NCI-H2196 (cell line): ENCODE measurements around the gene CLEC17A.
"Not testable (repeated sequence)": the region's sequence is repeated elsewhere in the genome, so short reads cannot be mapped to it uniquely, and the experiment has no call there.

Source experiments
- DNase-seq: peaks from one replicate; lab custom pipeline; 2025; ENCODE audit not compliant: unreplicated experiment; lab: John Stamatoyannopoulos, UW

CLEC17A gene

GRCh38 chr19:14582894-14583340 lies at the start of gene CLEC17A:
Gene CLEC17A (plus strand): TSS chr19:14583084. CDS start chr19:14583161, 77 bp downstream.
- no peak for DNase-seq

- DNase-seq, result no peak
Observed at GRCh38 chr19:14533450-14533849, 49.4 kb upstream of the CLEC17A start.

DNA sequence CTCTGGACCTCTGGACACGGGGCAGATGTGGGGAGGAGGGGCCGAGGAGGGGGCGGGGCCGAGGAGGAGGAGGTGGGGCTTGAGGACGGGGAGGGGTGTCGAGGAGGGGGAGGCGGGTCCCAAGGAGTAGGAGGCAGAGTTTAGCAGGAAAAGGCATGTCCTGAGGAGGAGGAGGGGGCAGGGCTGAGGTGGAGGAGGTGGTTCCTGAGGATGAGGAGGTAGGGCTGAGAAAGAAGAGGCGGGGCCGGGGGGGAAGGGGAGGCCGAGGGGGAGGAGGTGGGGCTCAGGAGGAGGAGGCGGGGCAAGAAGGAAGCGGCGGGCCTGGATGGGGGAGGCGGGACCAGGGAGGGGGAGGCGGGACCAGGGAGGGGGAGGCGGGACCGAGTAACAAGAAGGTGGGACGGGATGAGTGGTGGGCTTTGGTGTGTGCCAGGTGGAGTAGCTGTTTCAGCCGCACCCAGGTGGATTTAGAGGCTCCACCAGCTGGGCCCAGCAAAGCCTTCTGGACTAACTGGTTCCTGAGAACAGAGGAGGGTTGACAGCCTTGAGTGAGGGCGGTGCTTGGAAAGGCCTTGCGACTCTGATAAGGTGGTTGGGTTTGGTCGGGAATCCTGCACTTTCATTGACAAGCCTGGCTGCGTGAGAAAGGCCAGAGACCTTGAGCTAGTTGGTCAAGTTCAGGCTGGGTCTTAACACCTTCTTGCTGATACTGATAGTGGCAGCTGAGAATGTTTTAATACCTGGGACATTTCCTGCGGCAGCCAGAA lies 45.8 kb upstream of the CLEC17A start:
- peak; percentile 50 for DNase-seq

- no peak for DNase-seq
Observed at GRCh38 chr19:14540741-14541525, 42.0 kb upstream of the CLEC17A start.

- not testable (repeated sequence) for DNase-seq
Observed at GRCh38 chr19:14541979-14542378, 40.9 kb upstream of the CLEC17A start.

DNA sequence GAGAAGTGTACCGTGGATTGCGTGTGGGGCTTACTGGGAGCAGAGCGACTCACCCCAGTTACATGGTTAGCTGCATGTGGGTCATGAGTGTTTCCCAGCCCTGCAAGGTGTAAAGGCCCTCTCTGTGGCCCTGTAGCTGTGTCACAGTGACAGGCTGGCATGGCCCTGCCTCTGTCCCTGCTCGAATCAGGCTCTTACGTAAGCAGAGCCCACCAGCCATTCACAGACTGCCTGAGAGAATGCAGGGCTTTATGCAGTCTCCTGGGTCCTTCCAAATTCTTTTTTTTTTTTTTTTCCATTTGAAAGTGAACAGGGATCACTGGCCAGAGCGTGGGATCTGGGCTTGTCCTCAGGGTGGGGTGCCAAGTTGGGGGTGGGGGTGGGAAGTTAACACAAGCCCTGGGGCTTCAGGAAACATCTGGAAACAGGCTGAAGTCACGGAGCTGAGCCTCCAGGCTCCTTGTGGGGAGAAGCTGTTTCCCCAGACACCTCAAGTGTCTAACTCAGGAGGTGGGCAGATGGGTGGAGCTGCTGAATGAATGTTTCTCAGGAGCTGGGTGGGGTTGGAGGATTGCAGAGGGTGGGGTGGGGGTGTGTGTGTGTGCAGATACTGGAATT lies 40.1 kb upstream of the CLEC17A start:
- no peak for DNase-seq

- DNase-seq, result no peak
Observed at GRCh38 chr19:14544047-14544446, 38.8 kb upstream of the CLEC17A start.

DNA sequence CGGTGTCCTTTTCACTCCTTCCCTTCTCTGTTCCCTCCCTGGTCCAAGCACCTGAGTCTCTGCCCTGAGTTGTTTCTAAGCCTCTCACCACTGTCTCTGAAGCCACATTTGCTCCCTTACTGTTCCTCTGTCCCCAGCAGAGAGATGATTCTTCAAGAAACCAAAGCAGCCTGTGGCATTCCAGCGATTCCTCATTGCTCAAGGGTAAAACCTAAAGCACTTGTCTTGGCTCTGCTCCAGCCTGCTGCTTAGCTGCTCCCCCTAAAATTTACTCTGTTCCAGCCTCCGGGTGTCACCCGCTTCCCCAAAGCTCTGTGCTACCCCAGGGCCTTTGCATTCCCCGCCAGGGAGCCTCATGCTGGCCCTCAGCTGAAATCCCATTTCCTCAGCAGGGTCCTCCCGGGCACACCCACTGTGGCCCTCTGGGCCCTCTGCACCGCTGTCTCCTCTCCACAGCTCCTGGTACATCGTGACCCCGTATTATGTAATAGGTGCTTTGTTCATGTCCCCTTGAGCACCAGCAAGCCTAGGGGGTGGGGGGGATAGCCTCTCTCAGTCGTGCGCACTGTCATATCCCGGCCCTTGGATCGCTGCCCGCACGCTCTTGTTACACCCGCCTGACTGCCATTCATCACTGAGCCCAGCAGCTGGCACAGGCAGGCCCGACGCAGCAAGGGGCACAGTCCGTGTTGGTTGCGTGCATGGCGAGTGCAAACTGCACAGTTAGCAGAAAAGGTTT lies 37.7 kb upstream of the CLEC17A start:
- peak; percentile 85 for DNase-seq

- DNase-seq, result no peak
Observed at GRCh38 chr19:14545716-14546082, 37.2 kb upstream of the CLEC17A start.

DNA sequence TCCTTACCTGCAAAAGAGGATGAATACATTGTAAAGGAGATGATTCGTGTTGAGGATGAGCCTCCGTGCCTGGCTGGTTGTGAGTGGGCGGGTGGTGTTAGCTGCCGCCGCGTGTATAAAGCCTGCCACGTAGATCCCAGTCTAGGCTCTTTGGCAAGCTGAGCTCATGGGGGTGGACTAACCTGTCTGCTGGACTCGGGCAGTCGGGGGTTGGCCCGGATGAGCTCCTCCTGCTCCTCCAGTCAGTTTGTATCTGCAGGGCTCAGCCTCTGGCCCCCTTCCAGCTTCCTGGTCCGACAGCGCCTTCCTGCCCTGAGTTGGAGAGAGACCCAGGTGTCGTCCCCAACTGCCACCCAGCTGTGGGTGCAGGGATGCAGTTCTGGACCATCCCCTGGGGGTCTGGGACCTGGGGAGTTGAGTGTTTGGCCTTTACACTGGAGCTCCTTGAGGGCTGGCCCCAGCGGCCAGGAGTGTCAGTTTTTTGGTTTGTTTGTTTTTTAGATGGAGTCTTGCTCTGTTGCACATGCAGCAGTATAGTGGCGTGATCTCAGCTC lies 32.6 kb upstream of the CLEC17A start:
- peak; percentile 93 for DNase-seq

- peak; percentile 33 for DNase-seq
Observed at GRCh38 chr19:14551134-14552005, 31.5 kb upstream of the CLEC17A start.

DNA sequence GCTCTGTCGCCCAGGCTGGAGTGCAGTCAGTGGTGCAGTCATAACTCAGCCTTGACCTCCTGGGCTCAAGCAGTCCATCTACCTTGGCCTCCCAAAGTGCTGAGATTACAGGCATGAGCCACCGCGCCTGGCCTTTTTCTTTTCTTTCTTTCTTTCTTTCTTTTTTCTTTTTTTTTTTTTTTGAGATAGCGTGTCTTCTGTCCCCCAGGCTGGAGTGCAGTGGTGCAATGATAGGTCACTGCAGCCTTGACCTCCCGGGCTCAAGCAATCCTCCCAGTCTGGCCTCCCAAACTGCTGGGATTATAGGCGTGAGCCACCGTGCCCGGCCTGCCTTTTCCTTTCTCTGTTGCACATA lies 30.9 kb upstream of the CLEC17A start:
- DNase-seq, result not testable (repeated sequence)

- no peak for DNase-seq
Observed at GRCh38 chr19:14553042-14553938, 29.6 kb upstream of the CLEC17A start.

DNA sequence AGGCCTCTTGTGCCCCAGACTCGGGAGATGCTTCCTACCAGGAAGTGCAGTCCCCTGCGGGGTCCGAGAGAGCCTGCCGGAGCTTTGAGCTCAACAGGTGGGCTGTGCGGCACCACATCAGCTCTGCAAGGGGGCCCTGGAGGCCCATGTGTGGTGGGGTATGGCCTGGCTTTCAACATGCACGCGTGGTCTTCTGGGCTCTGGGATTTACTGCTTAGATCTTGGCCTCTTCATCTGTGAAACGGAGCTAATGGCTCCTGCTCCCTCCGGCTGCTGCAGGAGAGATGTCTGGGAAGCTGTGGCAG lies 29.0 kb upstream of the CLEC17A start:
- DNase-seq, result no peak

DNA sequence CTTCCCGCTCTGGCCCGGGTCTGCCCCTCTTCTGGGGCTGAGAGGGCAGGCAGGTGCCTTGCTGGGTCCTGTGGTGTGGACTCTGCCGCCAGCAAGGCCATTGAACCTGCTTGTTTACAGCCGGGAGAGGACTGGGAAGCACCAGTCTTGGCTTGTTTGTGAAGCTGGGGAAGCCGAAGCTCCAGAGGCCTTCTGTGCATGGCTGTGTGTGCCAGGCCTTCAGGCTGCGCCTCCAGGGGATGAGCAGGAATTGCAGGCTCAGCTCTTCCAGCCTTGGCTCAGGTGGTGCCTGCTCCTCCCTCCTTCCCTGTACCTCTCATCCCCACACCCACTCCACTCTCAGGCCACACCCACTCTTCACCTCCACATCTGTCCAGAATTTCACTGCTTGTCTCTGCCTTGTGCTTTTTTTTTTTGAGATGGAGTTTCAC lies 28.5 kb upstream of the CLEC17A start:
- DNase-seq, result peak; percentile 77

DNA sequence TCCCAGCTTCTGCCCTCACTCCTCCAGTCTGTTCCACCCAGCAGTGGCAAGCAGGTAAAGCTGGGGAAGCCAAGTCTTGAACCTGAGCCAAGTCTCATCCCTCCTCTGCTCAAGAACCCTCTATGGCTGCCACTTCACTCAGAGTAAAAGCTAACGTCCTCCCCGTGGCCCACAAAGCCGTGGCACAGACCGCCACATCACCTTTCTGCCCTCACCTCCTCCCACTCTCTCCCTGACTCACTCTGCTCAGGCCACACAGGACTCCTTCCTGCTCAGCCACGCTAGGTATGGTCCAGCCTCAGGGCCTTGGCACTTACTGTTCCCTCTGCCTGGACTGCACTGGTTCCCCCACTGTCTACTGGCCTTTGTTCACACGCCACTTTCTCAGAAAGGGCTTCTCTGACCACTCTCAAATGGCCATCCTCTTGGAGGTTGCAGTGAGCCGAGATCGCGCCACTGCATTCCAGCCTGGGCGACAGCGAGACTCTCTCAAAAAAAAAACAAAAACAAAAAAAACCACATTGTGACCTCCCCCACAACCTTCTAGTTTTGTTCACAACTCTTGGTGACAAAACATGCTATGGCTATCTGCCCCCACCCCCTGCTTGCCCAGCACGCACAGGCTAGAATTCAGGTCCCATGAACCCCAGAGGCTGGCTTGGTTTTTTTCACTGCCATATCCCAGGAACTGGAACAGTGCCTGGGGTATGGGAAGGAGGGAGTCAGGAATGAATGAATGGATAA lies 26.8 kb upstream of the CLEC17A start:
- DNase-seq, result no peak

- DNase-seq, result peak; percentile 51
Observed at GRCh38 chr19:14556662-14557188, 26.2 kb upstream of the CLEC17A start.
